NCI-H2029 treated with DMSO at 0.1 percent for 48 hours (cell line): ENCODE measurements around the gene ANGPTL4.
"Not testable (repeated sequence)": the region's sequence is repeated elsewhere in the genome, so short reads cannot be mapped to it uniquely, and the experiment has no call there.

Experiments used
- DNase-seq: peaks from one replicate; lab custom pipeline; 2025; lab: John Stamatoyannopoulos, UW

ANGPTL4 gene

GRCh38 chr19:8363803-8364771 is at the start of gene ANGPTL4:
Gene ANGPTL4, plus strand, starts transcription at chr19:8364155. Its CDS starts 167 bp downstream, at chr19:8364322.
- DNase-seq: no peak

- not testable (repeated sequence) for DNase-seq
Measured at GRCh38 chr19:8314981-8315640, 48.8 kb upstream of the ANGPTL4 start.

GRCh38 chr19:8316351-8317125 is 47.4 kb upstream of the ANGPTL4 start:
- no peak for DNase-seq

GRCh38 chr19:8318835-8319234 is 45.1 kb upstream of the ANGPTL4 start:
- DNase-seq: not testable (repeated sequence)

- no peak for DNase-seq
Measured at GRCh38 chr19:8319807-8320520, 44.0 kb upstream of the ANGPTL4 start.

- DNase-seq: no peak
Measured at GRCh38 chr19:8320564-8321066, 43.3 kb upstream of the ANGPTL4 start.

- DNase-seq: peak; percentile 85
Measured at GRCh38 chr19:8321067-8321985, 42.6 kb upstream of the ANGPTL4 start, which contains the start of the genes NDUFA7 and RPS28. Gene NDUFA7, minus strand, starts transcription at chr19:8321375. Its CDS starts 17 bp downstream, at chr19:8321358. Gene RPS28, plus strand, starts transcription at chr19:8321496. Its CDS starts 35 bp downstream, at chr19:8321531.

- no peak for DNase-seq
Measured at GRCh38 chr19:8321986-8322637, 41.8 kb upstream of the ANGPTL4 start.

GRCh38 chr19:8322638-8322997 is 41.3 kb upstream of the ANGPTL4 start:
- DNase-seq: no peak

GRCh38 chr19:8323781-8324185 is 40.2 kb upstream of the ANGPTL4 start:
- DNase-seq: no peak

- peak; percentile 48 for DNase-seq
Measured at GRCh38 chr19:8324186-8325050, 39.5 kb upstream of the ANGPTL4 start.

GRCh38 chr19:8325454-8325853 is 38.5 kb upstream of the ANGPTL4 start:
- DNase-seq: no peak

- DNase-seq: no peak
Measured at GRCh38 chr19:8329996-8330395, 34.0 kb upstream of the ANGPTL4 start.

- DNase-seq: no peak
Measured at GRCh38 chr19:8331263-8331845, 32.6 kb upstream of the ANGPTL4 start.

- no peak for DNase-seq
Measured at GRCh38 chr19:8332976-8333766, 30.8 kb upstream of the ANGPTL4 start.

- no peak for DNase-seq
Measured at GRCh38 chr19:8333767-8334457, 30.0 kb upstream of the ANGPTL4 start.
